Muscle of leg (tissue), 11 donors: ENCODE measurements around the gene EIF4EBP3. TPM values are rescaled to one million over a fixed set of nuclear protein-coding genes. Genes with fewer than 3 reads are reported as not detected.
"Not testable (repeated sequence)": the region's sequence is repeated elsewhere in the genome, so short reads cannot be mapped to it uniquely, and the experiment has no call there.

Source experiments
- DNase-seq: peaks from one replicate; pipeline ENCODE4 v3.0.0; 2013
- H3K27ac ChIP-seq: one replicate; pipeline ENCODE4 v1.5.1; 2013; ENCODE audit warnings: mild to moderate bottlenecking, low read length, control low read depth
- H3K27me3 ChIP-seq: one replicate; pipeline ENCODE4 v1.6.1; 2013; ENCODE audit warnings: low read length; ENCODE audit not compliant: control insufficient read depth, insufficient read depth
- H3K36me3 ChIP-seq: one replicate; pipeline ENCODE4 v1.6.1; 2013; ENCODE audit warnings: low read length; ENCODE audit not compliant: control insufficient read depth, insufficient read depth
- H3K4me1 ChIP-seq: one replicate; pipeline ENCODE4 v1.6.1; 2013; ENCODE audit warnings: low read length; ENCODE audit not compliant: control insufficient read depth, insufficient read depth
- H3K4me3 ChIP-seq: one replicate; pipeline ENCODE4 v1.5.1; 2013; ENCODE audit warnings: low read length, control low read depth
- H3K9me3 ChIP-seq: replicated peaks from 2 replicates; pipeline ENCODE4 v1.6.1; 2013; ENCODE audit warnings: low read depth, low read length; ENCODE audit not compliant: control insufficient read depth
- WGBS: methylation state at CpG from one replicate; pipeline ENCODE4 v1.1.5; 2013; ENCODE audit warnings: missing lambda C conversion rate; ENCODE audit not compliant: insufficient coverage; 5-methylcytosine and 5-hydroxymethylcytosine counted together
- polyA plus RNA-seq, 8 donors: library from polyadenylated mRNA; unstranded; fragments of 120-200 nt; gene quantifications; one replicate each; pipeline versions ENCODE4 v1.2.1 to v1.2.3, GENCODE V29; 2013; ENCODE audit warnings: inconsistent platforms in 1 of 8, low replicate concordance in 1 of 8; ENCODE audit not compliant: insufficient read length in 8 of 8, insufficient read depth in 1 of 8
- total RNA-seq: library from RNA; stranded (reverse); fragments of 120-200 nt; gene quantifications from one replicate; pipeline ENCODE4 v1.2.4, GENCODE V29; 2013

The EIF4EBP3 gene
- total and polyA plus RNA-seq, 9 donors: 2.6 to 13.7 (median 6.3) TPM

- peaks cover 8% of the 10 kb centered on the region for H3K4me1 ChIP-seq
- WGBS: 100% methylated on average over 1 of the region's 1 CpG
Measured at GRCh38 chr5:140570488-140570887, 23.0 kb downstream of the EIF4EBP3 start.

GRCh38 chr5:140571105-140571504, 23.6 kb downstream of the EIF4EBP3 start:
- no peak overlapping the region for H3K4me3 ChIP-seq
- peaks cover 5% of the 10 kb centered on the region for H3K4me1 ChIP-seq
- peaks cover 34% of the 10 kb centered on the region for H3K36me3 ChIP-seq
- no peaks in the 10 kb centered on the region for H3K27me3 ChIP-seq
- WGBS: 100% methylated on average over 3 of the region's 5 CpGs
- H3K9me3 ChIP-seq: no peaks in the 10 kb centered on the region
- no peak for DNase-seq
- H3K27ac ChIP-seq: no peak overlapping the region

More at GRCh38 chr5:140570488-140570887, 23.0 kb downstream of the EIF4EBP3 start:
- Histone ChIP-seq H3K27me3 (no peaks in the 10 kb centered on the region), H3K4me3 (no peak overlapping the region), H3K27ac (no peak overlapping the region), H3K9me3 (no peaks in the 10 kb centered on the region), H3K36me3 (peaks cover 40% of the 10 kb centered on the region)
- DNase-seq: no peak

GRCh38 chr5:140573683-140574082, 26.2 kb downstream of the EIF4EBP3 start:
- Histone ChIP-seq H3K27ac (no peak overlapping the region), H3K27me3 (no peaks in the 10 kb centered on the region), H3K36me3 (peaks cover 10% of the 10 kb centered on the region), H3K9me3 (no peaks in the 10 kb centered on the region), H3K4me1 (peaks cover 5% of the 10 kb centered on the region), H3K4me3 (no peak overlapping the region)
- WGBS: 88% methylated on average over 7 of the region's 7 CpGs
- DNase-seq: no peak

- Histone ChIP-seq H3K27ac (no peak overlapping the region), H3K36me3 (peaks cover 9% of the 10 kb centered on the region), H3K9me3 (no peaks in the 10 kb centered on the region), H3K4me1 (peaks cover 5% of the 10 kb centered on the region), H3K27me3 (no peaks in the 10 kb centered on the region), H3K4me3 (no peak overlapping the region)
- no peak for DNase-seq
- 100% methylated on average over 1 of the region's 3 CpGs for WGBS
Measured at GRCh38 chr5:140574165-140574564, 26.7 kb downstream of the EIF4EBP3 start.

DNA sequence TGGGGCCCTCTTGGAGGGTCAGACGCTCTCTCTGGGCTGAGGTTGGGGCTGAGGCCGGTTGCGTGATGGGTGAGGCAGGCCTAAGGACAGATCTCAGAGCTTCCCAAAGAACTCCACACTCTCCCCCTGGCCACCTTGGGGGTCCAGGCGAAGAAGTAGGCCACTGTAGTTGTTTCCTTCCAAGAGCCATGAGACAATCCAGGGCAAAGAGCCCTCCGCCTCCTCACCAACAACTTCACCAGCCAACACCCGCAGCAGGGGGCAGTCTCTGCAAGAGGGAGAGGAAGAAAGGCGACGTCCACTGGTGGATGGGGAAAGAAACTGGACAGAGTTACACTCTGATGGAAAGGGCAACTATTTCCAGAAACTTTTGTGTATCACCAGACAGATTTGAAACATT, 27.8 kb downstream of the EIF4EBP3 start:
- Histone ChIP-seq H3K4me3 (no peak overlapping the region), H3K4me1 (no peaks in the 10 kb centered on the region), H3K27ac (no peak overlapping the region), H3K36me3 (peaks cover 4% of the 10 kb centered on the region), H3K27me3 (no peaks in the 10 kb centered on the region), H3K9me3 (no peaks in the 10 kb centered on the region)
- WGBS: 95% methylated on average over 3 of the region's 8 CpGs
- peak; percentile 59 for DNase-seq

GRCh38 chr5:140576776-140577201, 29.3 kb downstream of the EIF4EBP3 start:
- no peak for DNase-seq
- peak overlapping the region; percentile 10 for H3K27ac ChIP-seq
- no peaks in the 10 kb centered on the region for H3K9me3 ChIP-seq
- no peaks in the 10 kb centered on the region for H3K36me3 ChIP-seq
- WGBS: no CpG with 5 or more reads among the region's 2 CpGs
- H3K27me3 ChIP-seq: no peaks in the 10 kb centered on the region
- no peak overlapping the region for H3K4me3 ChIP-seq
- no peaks in the 10 kb centered on the region for H3K4me1 ChIP-seq

DNA sequence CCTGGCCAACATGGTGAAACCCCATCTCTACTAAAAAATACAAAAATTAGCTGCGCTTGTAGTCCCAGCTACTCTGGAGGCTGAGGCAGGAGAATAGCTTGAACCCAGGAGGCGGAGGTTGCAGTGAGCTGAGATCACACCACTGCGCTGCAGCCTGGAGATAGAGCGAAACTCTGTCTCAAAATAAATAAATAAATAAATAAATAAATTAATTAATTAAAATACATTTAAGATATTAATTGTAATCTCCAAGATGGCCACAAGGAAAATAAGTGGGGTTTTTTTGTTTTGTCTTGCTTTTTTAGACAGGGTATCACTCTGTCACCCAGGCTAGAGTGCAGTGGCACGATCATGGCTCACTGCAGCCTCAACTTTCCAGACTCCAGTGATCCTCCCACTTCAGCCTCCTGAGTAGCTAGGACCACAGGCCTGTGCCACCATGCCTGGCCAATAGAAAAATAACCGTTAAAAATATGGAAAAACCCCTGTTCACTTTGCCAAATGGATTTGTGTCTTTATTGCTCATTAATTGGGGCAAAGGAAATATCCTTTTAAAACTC, 31.8 kb downstream of the EIF4EBP3 start:
- 100% methylated on average over 1 of the region's 6 CpGs for WGBS
- H3K9me3 ChIP-seq: not testable (repeated sequence)

GRCh38 chr5:140587495-140587894, 40.0 kb downstream of the EIF4EBP3 start:
- H3K4me3 ChIP-seq: no peak overlapping the region
- no peak for DNase-seq
- no peaks in the 10 kb centered on the region for H3K27me3 ChIP-seq
- no peaks in the 10 kb centered on the region for H3K36me3 ChIP-seq
- 83% methylated on average over 1 of the region's 1 CpG for WGBS
- H3K27ac ChIP-seq: no peak overlapping the region
- H3K9me3 ChIP-seq: no peaks in the 10 kb centered on the region
- no peaks in the 10 kb centered on the region for H3K4me1 ChIP-seq

More for the DNA sequence above, 31.8 kb downstream of the EIF4EBP3 start:
- not testable (repeated sequence) for H3K4me3 ChIP-seq, DNase-seq, H3K4me1 ChIP-seq, H3K27me3 ChIP-seq, H3K36me3 ChIP-seq, H3K27ac ChIP-seq

- Histone ChIP-seq H3K9me3 (no peaks in the 10 kb centered on the region), H3K4me1 (no peaks in the 10 kb centered on the region), H3K27ac (peak overlapping the region; percentile 15), H3K36me3 (no peaks in the 10 kb centered on the region), H3K4me3 (no peak overlapping the region), H3K27me3 (no peaks in the 10 kb centered on the region)
- no CpG with 5 or more reads among the region's 5 CpGs for WGBS
- DNase-seq: peak; percentile 62
Measured at GRCh38 chr5:140588311-140589070, 41.0 kb downstream of the EIF4EBP3 start.

- H3K4me3 ChIP-seq: no peak overlapping the region
- H3K9me3 ChIP-seq: no peaks in the 10 kb centered on the region
- DNase-seq: no peak
- WGBS: 74% methylated on average over 6 of the region's 7 CpGs
- no peaks in the 10 kb centered on the region for H3K4me1 ChIP-seq
- H3K27me3 ChIP-seq: no peaks in the 10 kb centered on the region
- no peak overlapping the region for H3K27ac ChIP-seq
- no peaks in the 10 kb centered on the region for H3K36me3 ChIP-seq
Measured at GRCh38 chr5:140590861-140591260, 43.4 kb downstream of the EIF4EBP3 start.
